Gastroesophageal sphincter (tissue), 3 donors: Measurements from ENCODE around the gene WDR59.

Source experiments
- EP300 ChIP-seq: sonication (generic); formaldehyde crosslinking; IDR thresholded peaks from one replicate; pipeline ENCODE4 v1.6.1; 2017; ENCODE audit warnings: antibody characterized with exemption, mild to moderate bottlenecking
- POLR2A ChIP-seq, 2 donors: fragments of 450-650 bp; IDR thresholded peaks; one replicate each; pipeline ENCODE4 v1.6.1; 2017; ENCODE audit warnings: antibody characterized with exemption in 2 of 2, mild to moderate bottlenecking in 2 of 2, moderate library complexity in 1 of 2
- POLR2AphosphoS5 ChIP-seq: sonication (generic); formaldehyde crosslinking; IDR thresholded peaks from one replicate; pipeline ENCODE4 v1.6.1; 2017; ENCODE audit warnings: antibody characterized with exemption
- TF ChIP-seq, protein P1 (sequence below), 4 experiments: fragments of 200-600 bp in 2 of 4; fragments of 450-650 bp in 2 of 4; sonication (generic) in 1 of 4; IDR thresholded peaks; one replicate each; pipeline ENCODE4 v1.5.1; 2017 to 2019; ENCODE audit warnings: antibody characterized with exemption in 4 of 4, mild to moderate bottlenecking in 2 of 4, moderate library complexity in 2 of 4

DNA sequence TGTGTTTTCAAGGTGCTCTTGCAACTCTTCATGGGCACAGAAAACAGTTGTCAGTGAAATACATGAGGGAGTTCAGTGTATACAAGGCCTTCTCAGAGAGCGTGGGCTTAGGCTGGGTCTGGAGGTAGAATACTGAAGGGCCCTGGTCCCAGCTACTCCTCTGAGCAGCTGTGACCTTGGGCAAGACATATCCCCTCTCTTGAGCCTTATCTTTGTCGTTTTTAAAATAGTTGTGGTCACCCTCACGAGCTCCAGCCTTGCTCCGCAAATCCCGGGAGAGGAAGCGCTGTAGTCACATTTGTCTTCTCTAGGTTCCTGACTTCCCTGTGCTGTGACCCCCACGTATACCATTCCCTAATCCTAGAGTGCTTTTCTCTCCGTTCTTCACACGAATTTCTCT is 17.6 kb upstream of the WDR59 start:
- TF ChIP-seq POLR2A (IDR thresholded peaks at IDR 0.05) (no peak), POLR2AphosphoS5 (no peak), EP300 (no peak)
- TF ChIP-seq, protein P1, sequence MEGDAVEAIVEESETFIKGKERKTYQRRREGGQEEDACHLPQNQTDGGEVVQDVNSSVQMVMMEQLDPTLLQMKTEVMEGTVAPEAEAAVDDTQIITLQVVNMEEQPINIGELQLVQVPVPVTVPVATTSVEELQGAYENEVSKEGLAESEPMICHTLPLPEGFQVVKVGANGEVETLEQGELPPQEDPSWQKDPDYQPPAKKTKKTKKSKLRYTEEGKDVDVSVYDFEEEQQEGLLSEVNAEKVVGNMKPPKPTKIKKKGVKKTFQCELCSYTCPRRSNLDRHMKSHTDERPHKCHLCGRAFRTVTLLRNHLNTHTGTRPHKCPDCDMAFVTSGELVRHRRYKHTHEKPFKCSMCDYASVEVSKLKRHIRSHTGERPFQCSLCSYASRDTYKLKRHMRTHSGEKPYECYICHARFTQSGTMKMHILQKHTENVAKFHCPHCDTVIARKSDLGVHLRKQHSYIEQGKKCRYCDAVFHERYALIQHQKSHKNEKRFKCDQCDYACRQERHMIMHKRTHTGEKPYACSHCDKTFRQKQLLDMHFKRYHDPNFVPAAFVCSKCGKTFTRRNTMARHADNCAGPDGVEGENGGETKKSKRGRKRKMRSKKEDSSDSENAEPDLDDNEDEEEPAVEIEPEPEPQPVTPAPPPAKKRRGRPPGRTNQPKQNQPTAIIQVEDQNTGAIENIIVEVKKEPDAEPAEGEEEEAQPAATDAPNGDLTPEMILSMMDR (IDR thresholded peaks at IDR 0.05): no peak
